Gastroesophageal sphincter (tissue), 3 donors: ENCODE results near the gene ELMO1.

Experiments
- EP300 ChIP-seq: sonication (generic); formaldehyde crosslinking; IDR thresholded peaks from one replicate; pipeline ENCODE4 v1.6.1; 2017; ENCODE audit warnings: antibody characterized with exemption, mild to moderate bottlenecking
- POLR2A ChIP-seq, 2 donors: fragments of 450-650 bp; IDR thresholded peaks; one replicate each; pipeline ENCODE4 v1.6.1; 2017; ENCODE audit warnings: antibody characterized with exemption in 2 of 2, mild to moderate bottlenecking in 2 of 2, moderate library complexity in 1 of 2
- TF ChIP-seq, protein P1 (sequence below), 4 experiments: fragments of 200-600 bp in 2 of 4; fragments of 450-650 bp in 2 of 4; sonication (generic) in 1 of 4; IDR thresholded peaks; one replicate each; pipeline ENCODE4 v1.5.1; 2017 to 2019; ENCODE audit warnings: antibody characterized with exemption in 4 of 4, mild to moderate bottlenecking in 2 of 4, moderate library complexity in 2 of 4

DNA sequence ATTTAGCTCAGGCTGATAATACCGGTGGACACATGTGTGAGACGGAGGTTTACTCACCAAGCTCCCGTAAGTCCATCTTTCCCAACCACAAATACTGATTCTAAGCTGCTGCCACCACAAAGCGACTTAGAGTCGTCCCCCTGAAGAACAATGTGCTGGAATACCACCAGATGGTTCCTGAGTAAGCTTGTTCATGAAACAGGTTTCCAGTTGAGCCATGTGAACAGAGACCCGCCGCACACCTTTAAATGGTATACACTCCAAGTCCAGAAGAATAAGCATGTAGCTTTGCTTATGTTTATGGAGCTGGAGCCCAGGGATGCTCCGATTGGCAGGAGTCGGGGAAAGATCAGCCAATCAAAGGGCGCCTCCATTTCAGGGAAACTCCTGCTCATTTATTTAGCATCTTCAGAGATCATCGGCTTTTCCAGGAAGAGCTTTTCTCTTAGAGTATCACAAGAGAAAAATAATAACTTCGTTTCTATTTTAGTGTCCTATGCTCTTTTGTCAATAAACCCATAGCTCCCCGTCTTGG is 462.7 kb downstream of the ELMO1 start:
- TF ChIP-seq, protein P1, sequence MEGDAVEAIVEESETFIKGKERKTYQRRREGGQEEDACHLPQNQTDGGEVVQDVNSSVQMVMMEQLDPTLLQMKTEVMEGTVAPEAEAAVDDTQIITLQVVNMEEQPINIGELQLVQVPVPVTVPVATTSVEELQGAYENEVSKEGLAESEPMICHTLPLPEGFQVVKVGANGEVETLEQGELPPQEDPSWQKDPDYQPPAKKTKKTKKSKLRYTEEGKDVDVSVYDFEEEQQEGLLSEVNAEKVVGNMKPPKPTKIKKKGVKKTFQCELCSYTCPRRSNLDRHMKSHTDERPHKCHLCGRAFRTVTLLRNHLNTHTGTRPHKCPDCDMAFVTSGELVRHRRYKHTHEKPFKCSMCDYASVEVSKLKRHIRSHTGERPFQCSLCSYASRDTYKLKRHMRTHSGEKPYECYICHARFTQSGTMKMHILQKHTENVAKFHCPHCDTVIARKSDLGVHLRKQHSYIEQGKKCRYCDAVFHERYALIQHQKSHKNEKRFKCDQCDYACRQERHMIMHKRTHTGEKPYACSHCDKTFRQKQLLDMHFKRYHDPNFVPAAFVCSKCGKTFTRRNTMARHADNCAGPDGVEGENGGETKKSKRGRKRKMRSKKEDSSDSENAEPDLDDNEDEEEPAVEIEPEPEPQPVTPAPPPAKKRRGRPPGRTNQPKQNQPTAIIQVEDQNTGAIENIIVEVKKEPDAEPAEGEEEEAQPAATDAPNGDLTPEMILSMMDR (IDR thresholded peaks at IDR 0.05) = no peak
- no peak for TF ChIP-seq EP300
- no peak for TF ChIP-seq POLR2A (IDR thresholded peaks at IDR 0.05)
